Fibroblast of lung (primary cell): ENCODE measurements around the gene VWC2L. TPM values are rescaled to one million over a fixed set of nuclear protein-coding genes. Genes with fewer than 3 reads are reported as not detected.

ENCODE experiments used
- DNase-seq, 2 donors: peaks; one replicate each; pipeline versions ENCODE4 v3.0.0 to v3.0.0-alpha.2; 2010; ENCODE audit warnings: low read depth in 2 of 2
- H2AFZ ChIP-seq: 2 replicates; pipeline ENCODE4 v1.5.1; 2012; ENCODE audit warnings: low read length, control low read depth, inconsistent platforms
- H3K27ac ChIP-seq: 2 replicates; pipeline ENCODE4 v1.5.1; 2011; ENCODE audit warnings: low read length, control low read depth; ENCODE audit not compliant: insufficient read depth
- H3K27me3 ChIP-seq: 2 replicates; pipeline ENCODE4 v1.5.1; 2011; ENCODE audit warnings: mild to moderate bottlenecking, low read length; ENCODE audit not compliant: control insufficient read depth, insufficient read depth
- H3K36me3 ChIP-seq: 2 replicates; pipeline ENCODE4 v1.5.1; 2011; ENCODE audit warnings: low read length; ENCODE audit not compliant: control insufficient read depth, insufficient read depth
- H3K4me1 ChIP-seq: 2 replicates; pipeline ENCODE4 v1.5.1; 2011; ENCODE audit warnings: low read length; ENCODE audit not compliant: control insufficient read depth, insufficient read depth; ENCODE audit errors: extremely low read depth
- H3K4me2 ChIP-seq: 2 replicates; pipeline ENCODE4 v1.5.1; 2011; ENCODE audit warnings: low read length, control low read depth; ENCODE audit not compliant: insufficient read depth; ENCODE audit errors: extremely low read depth
- H3K4me3 ChIP-seq, 4 experiments: fragments of 200-600 bp in 1 of 4; sonication (generic) in 1 of 4; replicated peaks in 1 of 4; 2 replicates each; pipeline ENCODE4 v1.5.1; 2011 to 2016; ENCODE audit warnings: low read length in 4 of 4, low read depth in 3 of 4, mild to moderate bottlenecking in 3 of 4, control low read depth in 2 of 4, inconsistent platforms in 1 of 4, mixed read lengths in 1 of 4; ENCODE audit not compliant: insufficient read depth in 1 of 4; ENCODE audit errors: control extremely low read depth in 1 of 4
- H3K79me2 ChIP-seq: 2 replicates; pipeline ENCODE4 v1.5.1; 2012; ENCODE audit warnings: mild to moderate bottlenecking, low read length, inconsistent platforms; ENCODE audit not compliant: control insufficient read depth, insufficient read depth
- H3K9ac ChIP-seq: 2 replicates; pipeline ENCODE4 v1.5.1; 2011; ENCODE audit warnings: mild to moderate bottlenecking, low read length, control low read depth; ENCODE audit not compliant: insufficient read depth
- H3K9me3 ChIP-seq: 2 replicates; pipeline ENCODE4 v1.5.1; 2012; ENCODE audit warnings: low read depth, low read length; ENCODE audit not compliant: control insufficient read depth, insufficient read depth
- H4K20me1 ChIP-seq: 2 replicates; pipeline ENCODE4 v1.5.1; 2011; ENCODE audit warnings: low read length; ENCODE audit not compliant: control insufficient read depth, insufficient read depth; ENCODE audit errors: extremely low read depth
- CTCF ChIP-seq, 2 donors: IDR thresholded peaks in 1 of 2; conservative IDR thresholded peaks in 1 of 2; 1 replicate in 1 of 2; 2 replicates in 1 of 2; pipeline ENCODE4 v1.5.1; 2011 to 2012; ENCODE audit warnings: low read length in 2 of 2, control low read depth in 1 of 2, inconsistent platforms in 1 of 2, low read depth in 1 of 2, mild to moderate bottlenecking in 1 of 2
- EZH2 ChIP-seq: IDR thresholded peaks from 2 replicates; pipeline ENCODE4 v1.5.1; 2012; ENCODE audit warnings: low read length, control low read depth, mild to moderate bottlenecking; ENCODE audit errors: missing control alignments
- polyA plus RNA-seq, 2 donors: library from polyadenylated mRNA; depleted of rRNA in 1 of 2; stranded (reverse) in 1 of 2; unstranded in 1 of 2; fragments of >200 nt; gene quantifications; 2 replicates each; pipeline ENCODE4 v1.2.1, GENCODE V29; 2011 to 2012; ENCODE audit warnings: missing spikeins in 1 of 2
- total RNA-seq: library from RNA; depleted of rRNA; stranded (reverse); fragments of >200 nt; gene quantifications from 2 replicates; pipeline ENCODE4 v1.2.1, GENCODE V29; 2014

The VWC2L gene
- total and polyA plus RNA-seq, 2 donors (not counting 1 experiment from before 2014, with no cell fraction given) = not detected

- no peak for DNase-seq
- Histone ChIP-seq H2AFZ (no peak overlapping the region), H3K27me3 (no peaks in the 10 kb centered on the region), H3K79me2 (no peaks in the 10 kb centered on the region), H4K20me1 (no peaks in the 10 kb centered on the region), H3K4me2 (no peak overlapping the region), H3K4me3 (no peak overlapping the region), H3K9me3 (no peaks in the 10 kb centered on the region), H3K9ac (no peak overlapping the region), H3K4me1 (no peaks in the 10 kb centered on the region), H3K27ac (no peak overlapping the region), H3K36me3 (no peaks in the 10 kb centered on the region)
- TF ChIP-seq CTCF (conservative IDR thresholded peaks at IDR 0.05 in 1 of 2, IDR thresholded peaks at IDR 0.05 in 1 of 2; ENCODE audit: low read depth in 1 of 2, low read length in 2 of 2) = no peak
- TF ChIP-seq EZH2 = no peak
Observed at GRCh38 chr2:214519258-214519818, 108.5 kb downstream of the VWC2L start.

GRCh38 chr2:214529021-214529420 lies 118.2 kb downstream of the VWC2L start:
- H3K36me3 ChIP-seq = no peaks in the 10 kb centered on the region
- H3K27me3 ChIP-seq = no peaks in the 10 kb centered on the region
- no peak for TF ChIP-seq CTCF (conservative IDR thresholded peaks at IDR 0.05 in 1 of 2, IDR thresholded peaks at IDR 0.05 in 1 of 2; ENCODE audit: low read depth in 1 of 2, low read length in 2 of 2)
- no peak for TF ChIP-seq EZH2
- H3K4me2 ChIP-seq = no peak overlapping the region
- no peak overlapping the region for H2AFZ ChIP-seq
- no peak overlapping the region for H3K9ac ChIP-seq
- no peak overlapping the region for H3K4me3 ChIP-seq
- H3K4me1 ChIP-seq = no peaks in the 10 kb centered on the region
- no peaks in the 10 kb centered on the region for H4K20me1 ChIP-seq
- no peak overlapping the region for H3K27ac ChIP-seq
- no peaks in the 10 kb centered on the region for H3K9me3 ChIP-seq
- no peak for DNase-seq
- H3K79me2 ChIP-seq = no peaks in the 10 kb centered on the region

GRCh38 chr2:214529514-214529913 lies 118.7 kb downstream of the VWC2L start:
- Histone ChIP-seq H3K4me3 (no peak overlapping the region), H3K27ac (no peak overlapping the region), H3K9ac (no peak overlapping the region), H3K36me3 (no peaks in the 10 kb centered on the region), H3K27me3 (no peaks in the 10 kb centered on the region), H2AFZ (no peak overlapping the region), H3K4me2 (no peak overlapping the region), H4K20me1 (no peaks in the 10 kb centered on the region), H3K79me2 (no peaks in the 10 kb centered on the region), H3K9me3 (no peaks in the 10 kb centered on the region), H3K4me1 (no peaks in the 10 kb centered on the region)
- no peak for DNase-seq
- TF ChIP-seq EZH2 = no peak
- no peak for TF ChIP-seq CTCF (conservative IDR thresholded peaks at IDR 0.05 in 1 of 2, IDR thresholded peaks at IDR 0.05 in 1 of 2; ENCODE audit: low read depth in 1 of 2, low read length in 2 of 2)
